SK-N-MC (cell line): ENCODE data around the gene TMEM200C.

ENCODE experiments used
- EZH2 ChIP-seq: fragments of 200-600 bp; sonication (generic); IDR thresholded peaks from one replicate; pipeline ENCODE4 v1.6.1; 2017; ENCODE audit warnings: antibody characterized with exemption
- POLR2AphosphoS5 ChIP-seq: IDR thresholded peaks from 2 replicates; pipeline ENCODE4 v1.6.1; 2012; ENCODE audit warnings: mild to moderate bottlenecking, low read depth, low read length, borderline replicate concordance

- TF ChIP-seq POLR2AphosphoS5 (no peak), EZH2 (no peak)
Observed at GRCh38 chr18:5903386-5903785, 8.1 kb upstream of the TMEM200C start.
